Neural cell (in vitro differentiated cells): ENCODE data around the gene TCEAL4. TPM values are rescaled to one million over a fixed set of nuclear protein-coding genes. Genes with fewer than 3 reads are reported as not detected.

Source experiments
- H2AFZ ChIP-seq: fragments of 200-600, 300-800 bp; sonication (generic), shearing (Covaris generic); 2 replicates; pipeline ENCODE4 v1.6.0; 2014; ENCODE audit warnings: low read depth, mild to moderate bottlenecking, antibody characterized with exemption, low read length, moderate library complexity
- H3F3A ChIP-seq: fragments of 200-600 bp; shearing (Covaris generic); 2 replicates; pipeline ENCODE4 v1.6.1; 2016; ENCODE audit warnings: mild to moderate bottlenecking, moderate library complexity, mixed read lengths, antibody characterized with exemption, low read length; ENCODE audit not compliant: insufficient read depth, poor library complexity, severe bottlenecking
- H3K27ac ChIP-seq: fragments of 200-600, 300-800 bp; sonication (generic), shearing (Covaris generic); 2 replicates; pipeline ENCODE4 v1.5.1; 2014; ENCODE audit warnings: mild to moderate bottlenecking, low read length, moderate library complexity
- H3K27me3 ChIP-seq: fragments of 300-800, 200-600 bp; sonication (generic), shearing (Covaris generic); 2 replicates; pipeline ENCODE4 v1.6.0; 2014; ENCODE audit warnings: mild to moderate bottlenecking, low read depth, low read length, moderate library complexity; ENCODE audit not compliant: insufficient read depth
- H3K36me3 ChIP-seq: fragments of 300-800, 200-600 bp; sonication (generic), shearing (Covaris generic); 2 replicates; pipeline ENCODE4 v1.5.1; 2014; ENCODE audit warnings: mild to moderate bottlenecking, antibody characterized with exemption, low read length, moderate library complexity; ENCODE audit not compliant: insufficient read depth
- H3K4me2 ChIP-seq: fragments of 300-800, 200-600 bp; sonication (generic), shearing (Covaris generic); 2 replicates; pipeline ENCODE4 v1.6.0; 2014; ENCODE audit warnings: mild to moderate bottlenecking, low read length
- H3K4me3 ChIP-seq: fragments of 300-800, 200-600 bp; sonication (generic), shearing (Covaris generic); 2 replicates; pipeline ENCODE4 v1.5.1; 2014; ENCODE audit warnings: mild to moderate bottlenecking, low read length, moderate library complexity
- H3K79me2 ChIP-seq: fragments of 200-600 bp; shearing (Covaris generic); replicated peaks from 2 replicates; pipeline ENCODE4 v1.6.0; 2014; ENCODE audit warnings: mild to moderate bottlenecking, low read length, moderate library complexity; ENCODE audit not compliant: insufficient read depth
- H3K9ac ChIP-seq: fragments of 300-800, 200-600 bp; sonication (generic), shearing (Covaris generic); 2 replicates; pipeline ENCODE4 v1.6.1; 2016; ENCODE audit warnings: mild to moderate bottlenecking, low read length, mixed read lengths
- H3K9me2 ChIP-seq: fragments of 200-600 bp; shearing (Covaris generic); 2 replicates; pipeline ENCODE4 v1.6.1; 2016; ENCODE audit warnings: mild to moderate bottlenecking, low read length, mixed read lengths; ENCODE audit not compliant: insufficient read depth
- H3K9me3 ChIP-seq: fragments of 200-600, 300-800 bp; sonication (generic), shearing (Covaris generic); 2 replicates; pipeline ENCODE4 v1.6.1; 2016; ENCODE audit warnings: mild to moderate bottlenecking, mixed run types, low read length, moderate library complexity, mixed read lengths
- H4K20me1 ChIP-seq: fragments of 200-600 bp; shearing (Covaris generic); 2 replicates; pipeline ENCODE4 v1.6.1; 2016; ENCODE audit warnings: mild to moderate bottlenecking, mixed run types; ENCODE audit not compliant: insufficient read depth
- CTCF ChIP-seq: fragments of 450-650 bp; IDR thresholded peaks from 2 replicates; pipeline ENCODE4 v1.5.1; 2014; ENCODE audit warnings: antibody characterized with exemption, mild to moderate bottlenecking, moderate library complexity; ENCODE audit not compliant: poor library complexity, severe bottlenecking
- EP300 ChIP-seq: fragments of 450-650 bp; conservative IDR thresholded peaks from 2 replicates; pipeline ENCODE4 v1.6.1; 2014; ENCODE audit warnings: antibody characterized with exemption, mild to moderate bottlenecking, moderate library complexity; ENCODE audit not compliant: poor library complexity, severe bottlenecking
- EZH2 ChIP-seq: fragments of 200-600, 300-800 bp; shearing (Covaris generic), sonication (generic); IDR thresholded peaks from 2 replicates; pipeline ENCODE4 v1.6.1; 2014; ENCODE audit warnings: antibody characterized with exemption, low read length, borderline replicate concordance, mild to moderate bottlenecking; ENCODE audit not compliant: insufficient read depth, poor library complexity, severe bottlenecking
- MXI1 ChIP-seq: fragments of 450-650 bp; conservative IDR thresholded peaks from 2 replicates; pipeline ENCODE4 v1.6.1; 2014; ENCODE audit warnings: antibody characterized with exemption, mild to moderate bottlenecking; ENCODE audit not compliant: poor library complexity, severe bottlenecking
- POLR2AphosphoS5 ChIP-seq: IDR thresholded peaks from 2 replicates; pipeline ENCODE4 v1.6.1; 2012
- RAD21 ChIP-seq: fragments of 450-650 bp; conservative IDR thresholded peaks from 2 replicates; pipeline ENCODE4 v1.6.1; 2014; ENCODE audit warnings: antibody characterized with exemption, mild to moderate bottlenecking, moderate library complexity
- REST ChIP-seq: IDR thresholded peaks from 2 replicates; pipeline ENCODE4 v1.6.1; 2012; ENCODE audit warnings: borderline replicate concordance
- SMC3 ChIP-seq: fragments of 450-650 bp; conservative IDR thresholded peaks from 2 replicates; pipeline ENCODE4 v1.6.1; 2014; ENCODE audit warnings: antibody characterized with exemption, mild to moderate bottlenecking, moderate library complexity; ENCODE audit not compliant: poor library complexity
- TAF1 ChIP-seq: IDR thresholded peaks from 2 replicates; pipeline ENCODE4 v1.6.1; 2012; ENCODE audit warnings: low read depth
- polyA plus RNA-seq: library from polyadenylated mRNA; depleted of rRNA; stranded (reverse); fragments of >200 nt; gene quantifications from 2 replicates; pipeline ENCODE4 v1.2.3, GENCODE V29; 2014

The TCEAL4 gene
- polyA plus RNA-seq, 1 donor from 2014 or later = 130 TPM

- Histone ChIP-seq H3F3A (no peaks in the 10 kb centered on the region), H3K79me2 (no peaks in the 10 kb centered on the region), H3K9me3 (no peaks in the 10 kb centered on the region), H4K20me1 (no peaks in the 10 kb centered on the region), H3K27ac (no peak overlapping the region), H3K4me3 (no peak overlapping the region), H2AFZ (no peak overlapping the region), H3K4me2 (no peak overlapping the region), H3K36me3 (no peaks in the 10 kb centered on the region), H3K9ac (no peak overlapping the region), H3K27me3 (no peaks in the 10 kb centered on the region), H3K9me2 (no peaks in the 10 kb centered on the region)
- no peak for TF ChIP-seq RAD21
- TF ChIP-seq EP300 = no peak
- TF ChIP-seq POLR2AphosphoS5 = no peak
- no peak for TF ChIP-seq CTCF
- TF ChIP-seq EZH2 = no peak
- TF ChIP-seq REST = no peak
- TF ChIP-seq MXI1 = no peak
- no peak for TF ChIP-seq TAF1
- no peak for TF ChIP-seq SMC3
Measured at GRCh38 chrX:103635436-103635835, 50.1 kb downstream of the TCEAL4 start.

Other genes starting within 250 kb of the TCEAL4 start
- gene TCEAL9, start 229.0 kb upstream of the TCEAL4 start, polyA plus RNA-seq = 84.5 and 102 TPM in 2 replicates
- 989 and 991 TPM in 2 replicates for gene BEX3, start 209.0 kb upstream of the TCEAL4 start, polyA plus RNA-seq
- 1.9 and 2.9 TPM in 2 replicates for gene RAB40A, start 66.0 kb upstream of the TCEAL4 start, polyA plus RNA-seq
- gene TCEAL3, start 22.4 kb downstream of the TCEAL4 start, polyA plus RNA-seq = 38.2 and 42.5 TPM in 2 replicates
- gene TCEAL1, start 43.5 kb downstream of the TCEAL4 start, polyA plus RNA-seq = 89.4 and 101 TPM in 2 replicates
- gene MORF4L2, start 101.2 kb downstream of the TCEAL4 start, polyA plus RNA-seq = 1,340 and 1,433 TPM in 2 replicates
- gene TMEM31, start 125.4 kb downstream of the TCEAL4 start, polyA plus RNA-seq = 1.0 and 1.6 TPM in 2 replicates
- 0.71 and 0.88 TPM in 2 replicates for gene PLP1, start 191.3 kb downstream of the TCEAL4 start, polyA plus RNA-seq
- 50.6 TPM in 2 replicates for gene RAB9B, start 246.7 kb downstream of the TCEAL4 start, polyA plus RNA-seq